HUES64 (cell line): ENCODE data around the gene NAA25.
"Not testable (repeated sequence)": the region's sequence is repeated elsewhere in the genome, so short reads cannot be mapped to it uniquely, and the experiment has no call there.

Experiments
- H3K27ac ChIP-seq: 2 replicates; pipeline ENCODE4 v1.7.0; 2013; ENCODE audit warnings: low read depth, low read length, inconsistent platforms
- H3K27me3 ChIP-seq: 2 replicates; pipeline ENCODE4 v1.6.1; 2013; ENCODE audit warnings: mild to moderate bottlenecking, low read length; ENCODE audit not compliant: insufficient read depth
- H3K36me3 ChIP-seq: 2 replicates; pipeline ENCODE4 v1.6.1; 2013; ENCODE audit warnings: mild to moderate bottlenecking, low read length; ENCODE audit not compliant: insufficient read depth
- H3K4me1 ChIP-seq: 2 replicates; pipeline ENCODE4 v1.6.1; 2013; ENCODE audit warnings: mild to moderate bottlenecking, low read length, moderate library complexity; ENCODE audit not compliant: insufficient read depth
- H3K4me3 ChIP-seq: 2 replicates; pipeline ENCODE4 v1.5.1; 2013; ENCODE audit warnings: mild to moderate bottlenecking, low read length, moderate library complexity
- H3K9ac ChIP-seq: 2 replicates; pipeline ENCODE4 v1.6.1; 2013; ENCODE audit warnings: mild to moderate bottlenecking, low read depth, low read length
- H3K9me3 ChIP-seq: 2 replicates; pipeline ENCODE4 v1.6.1; 2013; ENCODE audit warnings: low read depth, low read length; ENCODE audit not compliant: insufficient read depth
- WGBS: fragments of 150-250, 120-280 bp; methylation state at CpG from one replicate; pipeline ENCODE4 v1.1.7; 2013; ENCODE audit warnings: missing lambda C conversion rate; 5-methylcytosine and 5-hydroxymethylcytosine counted together

The NAA25 gene

GRCh38 chr12:112115259-112116045 is 6.9 kb upstream of the NAA25 start:
- no peak overlapping the region for H3K27ac ChIP-seq
- no peak overlapping the region for H3K4me3 ChIP-seq
- H3K9ac ChIP-seq, result no peak overlapping the region
- H3K27me3 ChIP-seq, result no peaks in the 10 kb centered on the region
- H3K9me3 ChIP-seq, result no peaks in the 10 kb centered on the region
- no peaks in the 10 kb centered on the region for H3K36me3 ChIP-seq
- peaks cover 24% of the 10 kb centered on the region for H3K4me1 ChIP-seq
- WGBS, result 99% methylated on average over 5 of the region's 6 CpGs

GRCh38 chr12:112112409-112113133 is 4.0 kb upstream of the NAA25 start:
- 90% methylated on average over 6 of the region's 6 CpGs for WGBS
- peaks cover 31% of the 10 kb centered on the region for H3K4me1 ChIP-seq
- no peak overlapping the region for H3K9ac ChIP-seq

GRCh38 chr12:112111931-112112330 is 3.3 kb upstream of the NAA25 start:
- H3K27ac ChIP-seq, result peak overlapping the region; percentile 37; the same call in 1 of the 2 replicates
- WGBS, result 91% methylated on average over 5 of the region's 5 CpGs
- no peaks in the 10 kb centered on the region for H3K27me3 ChIP-seq
- H3K9me3 ChIP-seq, result no peaks in the 10 kb centered on the region
- no peak overlapping the region for H3K9ac ChIP-seq
- peaks cover 32% of the 10 kb centered on the region for H3K4me1 ChIP-seq
- no peak overlapping the region for H3K4me3 ChIP-seq
- H3K36me3 ChIP-seq, result peaks cover under 1% of the 10 kb centered on the region; the same call in 1 of the 2 replicates

More at GRCh38 chr12:112112409-112113133, 4.0 kb upstream of the NAA25 start:
- Histone ChIP-seq H3K9me3 (no peaks in the 10 kb centered on the region), H3K36me3 (no peaks in the 10 kb centered on the region), H3K4me3 (no peak overlapping the region), H3K27ac (peak overlapping the region; percentile 37; the same call in 1 of the 2 replicates), H3K27me3 (no peaks in the 10 kb centered on the region)

DNA sequence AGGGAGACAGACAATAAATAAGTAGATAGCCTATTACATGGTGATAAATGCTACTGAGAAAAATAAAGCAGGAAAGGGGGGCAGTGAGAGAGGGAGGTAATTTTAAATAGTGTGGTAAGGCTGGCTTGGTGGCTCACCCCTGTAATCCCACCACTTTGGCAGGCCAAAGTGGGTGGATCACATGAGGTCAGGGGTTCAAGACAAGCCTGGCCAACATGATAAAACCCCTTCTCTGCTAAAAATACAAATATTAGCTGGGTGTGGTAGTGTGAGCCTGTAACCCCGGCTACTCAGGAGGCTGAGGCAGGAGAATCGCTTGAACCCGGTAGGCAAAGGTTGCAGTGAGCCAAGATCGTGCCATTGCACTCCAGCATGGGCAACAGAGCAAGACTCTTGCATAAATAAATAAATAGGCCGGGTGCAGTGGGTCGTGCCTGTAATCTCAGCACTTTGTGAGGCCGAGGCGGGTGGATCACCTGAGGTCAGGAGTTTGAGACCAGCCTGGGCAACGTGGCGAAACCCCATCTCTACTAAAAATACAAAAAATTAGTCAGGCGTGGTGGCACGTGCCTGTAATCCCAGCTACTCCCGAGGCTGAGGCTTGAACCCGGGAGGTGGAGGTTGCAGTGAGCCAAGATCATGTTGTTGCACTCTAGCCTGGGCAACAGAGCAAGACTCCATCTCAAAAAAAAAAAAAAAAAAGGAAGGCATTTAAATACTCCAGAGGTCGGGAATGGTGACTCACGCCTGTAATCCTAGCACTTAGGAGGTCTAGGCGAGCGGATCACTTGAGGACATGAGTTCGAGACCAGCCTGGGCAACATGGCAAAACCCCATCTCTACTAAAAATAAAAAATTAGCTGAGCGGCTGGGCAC is 2.4 kb upstream of the NAA25 start:
- not testable (repeated sequence) for H3K4me3 ChIP-seq, H3K27me3 ChIP-seq, H3K36me3 ChIP-seq, H3K9me3 ChIP-seq, H3K9ac ChIP-seq
- 95% methylated on average over 20 of the region's 20 CpGs for whole genome bisulfite sequencing
- peaks cover 30% of the 10 kb centered on the region for H3K4me1 ChIP-seq
- H3K27ac ChIP-seq, result peak overlapping the region; percentile 67; the same call in 1 of the 2 replicates

DNA sequence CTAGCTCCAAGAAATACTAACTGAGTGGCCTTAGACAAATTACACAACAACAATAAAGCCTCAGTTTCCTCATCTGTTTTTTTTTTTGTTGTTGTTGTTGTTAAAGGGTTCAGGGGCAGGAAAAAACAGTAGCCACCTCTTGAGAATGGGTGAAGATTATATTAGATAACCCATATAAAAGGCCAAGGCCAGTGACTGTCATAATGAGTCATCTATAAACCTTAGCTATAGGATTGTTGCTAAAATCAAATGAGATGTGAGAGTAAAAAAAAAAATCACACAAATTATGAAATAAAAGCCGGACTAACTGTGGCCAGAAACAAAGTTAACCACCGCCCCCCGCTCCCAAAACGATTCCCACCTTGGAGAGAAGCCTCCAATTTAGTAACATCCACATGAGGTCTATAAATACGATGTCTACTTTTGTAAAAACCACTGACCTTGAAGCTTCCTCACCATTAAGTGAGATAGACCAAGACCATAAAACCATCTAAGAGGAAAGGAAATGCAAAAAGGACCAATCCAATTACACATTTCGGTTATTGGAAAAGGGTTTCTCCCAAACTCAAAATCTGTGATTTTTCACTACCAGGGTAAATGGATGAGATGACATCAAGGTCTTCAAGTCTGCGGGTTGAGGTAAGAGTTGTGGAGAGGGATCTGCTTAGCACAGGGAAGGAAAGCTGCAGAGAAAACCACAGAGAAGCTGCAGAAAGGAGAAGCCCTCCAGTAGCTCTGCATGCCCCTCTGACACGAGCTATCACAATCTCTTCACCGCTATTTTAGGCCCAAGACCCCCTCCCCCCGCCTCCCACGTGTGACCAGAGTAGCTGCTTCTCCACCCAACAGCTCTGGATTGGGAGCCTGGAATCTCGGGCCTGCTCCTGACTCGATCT is 1.0 kb downstream of the NAA25 start:
- peaks cover 20% of the 10 kb centered on the region; the same call in 1 of the 2 replicates for H3K36me3 ChIP-seq
- H3K4me3 ChIP-seq, result peak overlapping the region; percentile 70
- H3K9ac ChIP-seq, result peak overlapping the region; percentile 96
- H3K4me1 ChIP-seq, result peaks cover 44% of the 10 kb centered on the region
- H3K9me3 ChIP-seq, result no peaks in the 10 kb centered on the region
- no peaks in the 10 kb centered on the region for H3K27me3 ChIP-seq
- 31% methylated on average over 13 of the region's 13 CpGs for WGBS
- H3K27ac ChIP-seq, result peak overlapping the region; percentile 95

- H3K27me3 ChIP-seq, result no peaks in the 10 kb centered on the region
- no peak overlapping the region for H3K4me3 ChIP-seq
- no peak overlapping the region for H3K27ac ChIP-seq
- H3K4me1 ChIP-seq, result peaks cover 38% of the 10 kb centered on the region
- H3K36me3 ChIP-seq, result peaks cover 30% of the 10 kb centered on the region
- H3K9me3 ChIP-seq, result no peaks in the 10 kb centered on the region
- 94% methylated on average over 3 of the region's 3 CpGs for WGBS
- no peak overlapping the region for H3K9ac ChIP-seq
Observed at GRCh38 chr12:112105891-112106290, 2.7 kb downstream of the NAA25 start.

GRCh38 chr12:112103758-112104503 is 4.7 kb downstream of the NAA25 start:
- H3K36me3 ChIP-seq, result peaks cover 48% of the 10 kb centered on the region
- no peaks in the 10 kb centered on the region for H3K27me3 ChIP-seq
- no peak overlapping the region for H3K27ac ChIP-seq
- H3K9me3 ChIP-seq, result no peaks in the 10 kb centered on the region
- peaks cover 28% of the 10 kb centered on the region for H3K4me1 ChIP-seq
- no peak overlapping the region for H3K4me3 ChIP-seq
- H3K9ac ChIP-seq, result no peak overlapping the region
- 91% methylated on average over 6 of the region's 8 CpGs for WGBS

GRCh38 chr12:112102746-112103145 is 5.8 kb downstream of the NAA25 start:
- H3K27me3 ChIP-seq, H3K9me3 ChIP-seq, H3K9ac ChIP-seq, H3K4me3 ChIP-seq, H3K27ac ChIP-seq: not testable (repeated sequence)
- Histone ChIP-seq H3K4me1 (peaks cover 28% of the 10 kb centered on the region), H3K36me3 (peaks cover 57% of the 10 kb centered on the region)
- 98% methylated on average over 19 of the region's 19 CpGs for WGBS

GRCh38 chr12:112102127-112102526 is 6.5 kb downstream of the NAA25 start:
- H3K27ac ChIP-seq, result no peak overlapping the region
- no peaks in the 10 kb centered on the region for H3K27me3 ChIP-seq
- no peaks in the 10 kb centered on the region for H3K9me3 ChIP-seq
- no peak overlapping the region for H3K4me3 ChIP-seq
- H3K36me3 ChIP-seq, result peaks cover 61% of the 10 kb centered on the region
- WGBS, result 92% methylated on average over 4 of the region's 4 CpGs
- H3K4me1 ChIP-seq, result peaks cover 26% of the 10 kb centered on the region
- no peak overlapping the region for H3K9ac ChIP-seq

- H3K9me3 ChIP-seq, H3K4me3 ChIP-seq, H3K9ac ChIP-seq, H3K27ac ChIP-seq, H3K27me3 ChIP-seq: not testable (repeated sequence)
- H3K4me1 ChIP-seq, result peaks cover 14% of the 10 kb centered on the region
- 97% methylated on average over 15 of the region's 15 CpGs for WGBS
- peaks cover 62% of the 10 kb centered on the region for H3K36me3 ChIP-seq
Observed at GRCh38 chr12:112100500-112100899, 8.1 kb downstream of the NAA25 start.
